Mesendoderm (in vitro differentiated cells): ENCODE data around the gene RFC1. TPM values are rescaled to one million over a fixed set of nuclear protein-coding genes. Genes with fewer than 3 reads are reported as not detected.
"Not testable (repeated sequence)": the region's sequence is repeated elsewhere in the genome, so short reads cannot be mapped to it uniquely, and the experiment has no call there.

Source experiments
- DNase-seq: peaks from one replicate; pipeline ENCODE4 v3.0.0; 2013
- H2AK5ac ChIP-seq: 2 replicates; pipeline ENCODE4 v1.6.1; 2013; ENCODE audit warnings: low read length, inconsistent platforms
- H2BK120ac ChIP-seq: 2 replicates; pipeline ENCODE4 v1.6.1; 2013; ENCODE audit warnings: low read depth, mild to moderate bottlenecking, low read length, moderate library complexity, mixed read lengths
- H2BK15ac ChIP-seq: replicated peaks from 2 replicates; pipeline ENCODE4 v1.6.1; 2013; ENCODE audit warnings: low read depth, mild to moderate bottlenecking, moderate library complexity
- H2BK5ac ChIP-seq: 2 replicates; pipeline ENCODE4 v1.6.1; 2013; ENCODE audit warnings: low read length, inconsistent platforms
- H3K18ac ChIP-seq: 2 replicates; pipeline ENCODE4 v1.6.1; 2013; ENCODE audit warnings: mild to moderate bottlenecking, low read length, mixed read lengths
- H3K23ac ChIP-seq: one replicate; pipeline ENCODE4 v1.6.1; 2013; ENCODE audit warnings: low read length
- H3K27ac ChIP-seq: 2 replicates; pipeline ENCODE4 v1.5.1; 2013; ENCODE audit warnings: low read depth, mild to moderate bottlenecking, inconsistent platforms, low read length, moderate library complexity
- H3K27me3 ChIP-seq: 2 replicates; pipeline ENCODE4 v1.6.1; 2013; ENCODE audit warnings: low read length, control low read depth, mild to moderate bottlenecking, inconsistent platforms; ENCODE audit not compliant: insufficient read depth, poor library complexity
- H3K36me3 ChIP-seq: 2 replicates; pipeline ENCODE4 v1.6.1; 2013; ENCODE audit warnings: low read length, inconsistent platforms; ENCODE audit not compliant: control insufficient read depth, insufficient read depth
- H3K4ac ChIP-seq: one replicate; pipeline ENCODE4 v1.6.1; 2013; ENCODE audit warnings: low read depth, mild to moderate bottlenecking, low read length, moderate library complexity
- H3K4me1 ChIP-seq: 2 replicates; pipeline ENCODE4 v1.6.1; 2013; ENCODE audit warnings: low read depth, low read length, inconsistent platforms; ENCODE audit not compliant: control insufficient read depth
- H3K4me2 ChIP-seq: 2 replicates; pipeline ENCODE4 v1.6.1; 2013; ENCODE audit warnings: low read length
- H3K4me3 ChIP-seq: 2 replicates; pipeline ENCODE4 v1.5.1; 2013; ENCODE audit warnings: mild to moderate bottlenecking, low read length
- H3K56ac ChIP-seq: one replicate; pipeline ENCODE4 v1.6.1; 2013; ENCODE audit warnings: low read length
- H3K79me1 ChIP-seq: 2 replicates; pipeline ENCODE4 v1.6.1; 2013; ENCODE audit warnings: low read length, inconsistent platforms
- H3K79me2 ChIP-seq: 2 replicates; pipeline ENCODE4 v1.6.1; 2013; ENCODE audit warnings: mild to moderate bottlenecking, low read length; ENCODE audit not compliant: control insufficient read depth, insufficient read depth
- H3K9ac ChIP-seq: 2 replicates; pipeline ENCODE4 v1.6.1; 2013; ENCODE audit warnings: low read length, inconsistent platforms
- H4K5ac ChIP-seq: one replicate; pipeline ENCODE4 v1.6.1; 2013; ENCODE audit warnings: low read length
- H4K8ac ChIP-seq: one replicate; pipeline ENCODE4 v1.6.1; 2013; ENCODE audit warnings: low read depth, mild to moderate bottlenecking, control low read depth, low read length, moderate library complexity
- WGBS: extraction: QIAGEN DNeasy Blood & Tissue Kit; methylation state at CpG from one replicate; pipeline ENCODE4 v1.1.7; 2013; ENCODE audit warnings: low lambda C conversion rate, missing lambda C conversion rate; ENCODE audit not compliant: insufficient coverage; ENCODE audit errors: extremely low coverage; 5-methylcytosine and 5-hydroxymethylcytosine counted together
- polyA plus RNA-seq, 2 experiments: library from polyadenylated mRNA; stranded (reverse); fragments of 200-250 nt; gene quantifications; one replicate each; pipeline ENCODE4 v1.2.3, GENCODE V29; 2013

Gene RFC1, protein sequence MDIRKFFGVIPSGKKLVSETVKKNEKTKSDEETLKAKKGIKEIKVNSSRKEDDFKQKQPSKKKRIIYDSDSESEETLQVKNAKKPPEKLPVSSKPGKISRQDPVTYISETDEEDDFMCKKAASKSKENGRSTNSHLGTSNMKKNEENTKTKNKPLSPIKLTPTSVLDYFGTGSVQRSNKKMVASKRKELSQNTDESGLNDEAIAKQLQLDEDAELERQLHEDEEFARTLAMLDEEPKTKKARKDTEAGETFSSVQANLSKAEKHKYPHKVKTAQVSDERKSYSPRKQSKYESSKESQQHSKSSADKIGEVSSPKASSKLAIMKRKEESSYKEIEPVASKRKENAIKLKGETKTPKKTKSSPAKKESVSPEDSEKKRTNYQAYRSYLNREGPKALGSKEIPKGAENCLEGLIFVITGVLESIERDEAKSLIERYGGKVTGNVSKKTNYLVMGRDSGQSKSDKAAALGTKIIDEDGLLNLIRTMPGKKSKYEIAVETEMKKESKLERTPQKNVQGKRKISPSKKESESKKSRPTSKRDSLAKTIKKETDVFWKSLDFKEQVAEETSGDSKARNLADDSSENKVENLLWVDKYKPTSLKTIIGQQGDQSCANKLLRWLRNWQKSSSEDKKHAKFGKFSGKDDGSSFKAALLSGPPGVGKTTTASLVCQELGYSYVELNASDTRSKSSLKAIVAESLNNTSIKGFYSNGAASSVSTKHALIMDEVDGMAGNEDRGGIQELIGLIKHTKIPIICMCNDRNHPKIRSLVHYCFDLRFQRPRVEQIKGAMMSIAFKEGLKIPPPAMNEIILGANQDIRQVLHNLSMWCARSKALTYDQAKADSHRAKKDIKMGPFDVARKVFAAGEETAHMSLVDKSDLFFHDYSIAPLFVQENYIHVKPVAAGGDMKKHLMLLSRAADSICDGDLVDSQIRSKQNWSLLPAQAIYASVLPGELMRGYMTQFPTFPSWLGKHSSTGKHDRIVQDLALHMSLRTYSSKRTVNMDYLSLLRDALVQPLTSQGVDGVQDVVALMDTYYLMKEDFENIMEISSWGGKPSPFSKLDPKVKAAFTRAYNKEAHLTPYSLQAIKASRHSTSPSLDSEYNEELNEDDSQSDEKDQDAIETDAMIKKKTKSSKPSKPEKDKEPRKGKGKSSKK
- polyA plus RNA-seq (2013, experiment 1 of 2), result 140 TPM
- polyA plus RNA-seq (2013, experiment 2 of 2), result 143 TPM

DNA sequence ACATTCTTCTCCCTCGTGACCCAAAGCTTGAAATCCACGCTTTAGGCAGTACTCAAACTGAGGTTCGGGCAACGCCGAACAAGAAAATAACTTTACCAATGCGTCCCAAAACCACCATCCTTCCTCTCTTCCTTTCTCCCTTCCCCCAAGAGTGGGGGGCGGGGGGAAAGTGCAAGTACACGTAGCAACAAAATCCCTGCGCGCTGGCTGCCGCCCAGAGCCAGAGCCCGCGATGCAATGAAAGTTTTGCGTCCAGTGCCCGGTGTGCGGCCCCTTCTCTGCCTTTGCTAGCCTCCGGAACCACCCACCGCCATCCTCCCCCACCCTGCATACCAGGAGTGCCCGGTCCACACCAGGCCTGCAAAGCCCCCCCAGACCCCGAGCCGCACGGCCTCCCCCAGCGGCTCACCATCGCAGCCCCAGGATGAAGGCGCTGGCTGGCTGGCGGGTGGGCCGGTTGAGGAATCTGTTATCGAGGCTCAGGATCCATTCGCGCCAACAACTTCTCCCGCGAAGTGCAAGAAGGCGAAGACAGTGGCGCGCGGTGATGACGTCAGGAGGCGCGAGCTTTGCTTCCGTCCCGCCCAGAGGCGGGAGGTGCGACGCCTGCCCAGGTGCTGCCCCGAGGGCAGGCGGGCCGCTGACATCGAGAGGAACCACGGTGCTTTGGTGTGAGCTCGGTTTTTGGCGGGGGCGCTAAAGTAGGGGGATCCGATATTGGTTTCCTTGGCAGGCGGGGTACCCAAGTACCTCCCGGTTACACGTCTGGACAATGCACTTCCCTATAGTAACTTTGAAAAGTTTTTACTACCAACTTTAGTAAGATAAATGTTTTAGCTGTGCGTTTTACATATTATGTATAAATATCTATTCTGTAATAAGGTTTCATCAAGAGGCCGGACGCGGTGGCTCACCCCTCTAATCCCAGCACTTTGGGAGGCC, at the start of gene RFC1:
TSS of gene RFC1 (minus strand) at position 533 of the 942 bp plus-strand sequence. CDS start at position 412, 121 bp downstream.
- Histone ChIP-seq H2AK5ac (no peak within 1 kb of the TSS), H3K79me2 (peaks cover 27% of the 10 kb centered on the region), H2BK15ac (no peak within 1 kb of the TSS), H3K79me1 (peaks cover 5% of the 10 kb centered on the region), H3K4me3 (peak within 1 kb of the TSS; percentile 97), H3K36me3 (no peaks in the 10 kb centered on the region), H3K27ac (peak within 1 kb of the TSS; percentile 89), H4K5ac (no peak within 1 kb of the TSS), H3K23ac (no peak within 1 kb of the TSS), H3K27me3 (no peaks in the 10 kb centered on the region), H2BK5ac (no peak within 1 kb of the TSS), H3K18ac (peak within 1 kb of the TSS; percentile 72), H3K4ac (no peak within 1 kb of the TSS), H3K9ac (peak within 1 kb of the TSS; percentile 94), H4K8ac (no peak within 1 kb of the TSS), H3K4me1 (no peaks in the 10 kb centered on the region), H3K56ac (peak within 1 kb of the TSS; percentile 98), H2BK120ac (no peak within 1 kb of the TSS), H3K4me2 (peak within 1 kb of the TSS; percentile 37)
- peak; percentile 98 for DNase-seq
- no CpG with 5 or more reads among the region's 60 CpGs for WGBS

GRCh38 chr4:39415678-39416283, 49.6 kb upstream of the RFC1 start:
- DNase-seq, result no peak
- no peaks in the 10 kb centered on the region for H3K79me2 ChIP-seq
- no peak overlapping the region for H3K4me3 ChIP-seq
- no peaks in the 10 kb centered on the region for H3K27me3 ChIP-seq
- H2AK5ac ChIP-seq, result no peak overlapping the region
- H3K4me1 ChIP-seq, result no peaks in the 10 kb centered on the region
- no peak overlapping the region for H3K27ac ChIP-seq
- no peak overlapping the region for H3K56ac ChIP-seq
- no peak overlapping the region for H2BK15ac ChIP-seq
- no peak overlapping the region for H4K5ac ChIP-seq
- no peak overlapping the region for H2BK120ac ChIP-seq
- H2BK5ac ChIP-seq, result no peak overlapping the region
- H4K8ac ChIP-seq, result no peak overlapping the region
- no CpG with 5 or more reads among the region's 2 CpGs for WGBS
- no peak overlapping the region for H3K4me2 ChIP-seq
- H3K18ac ChIP-seq, result no peak overlapping the region
- no peak overlapping the region for H3K23ac ChIP-seq
- no peak overlapping the region for H3K9ac ChIP-seq
- H3K79me1 ChIP-seq, result no peaks in the 10 kb centered on the region
- H3K4ac ChIP-seq, result no peak overlapping the region
- no peaks in the 10 kb centered on the region for H3K36me3 ChIP-seq

DNA sequence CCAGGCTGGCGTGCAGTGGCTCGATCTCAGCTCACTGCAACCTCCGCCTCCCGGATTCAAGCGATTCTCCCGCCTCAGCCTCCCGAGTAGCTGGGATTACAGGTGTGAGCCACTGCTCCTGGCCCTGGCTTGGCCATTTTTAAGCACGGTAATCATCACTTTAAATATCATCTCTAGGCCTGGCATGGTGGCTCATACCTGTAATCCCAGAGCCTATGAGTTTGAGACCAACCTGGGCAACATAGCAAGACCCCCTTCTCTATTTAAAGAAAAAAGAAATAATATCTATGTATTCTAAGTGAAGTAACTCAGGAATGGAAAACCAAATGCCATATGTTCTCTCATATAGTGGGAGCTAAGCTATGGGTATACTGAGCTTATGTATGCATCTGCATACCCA, 45.4 kb upstream of the RFC1 start:
- not testable (repeated sequence) for H4K5ac ChIP-seq, H2BK120ac ChIP-seq, H3K36me3 ChIP-seq, H3K56ac ChIP-seq, H2BK15ac ChIP-seq, H3K4me3 ChIP-seq, H4K8ac ChIP-seq, DNase-seq, H2BK5ac ChIP-seq, H3K4me2 ChIP-seq, H3K18ac ChIP-seq, H3K79me1 ChIP-seq, H3K79me2 ChIP-seq, H3K4me1 ChIP-seq, H2AK5ac ChIP-seq, H3K9ac ChIP-seq, H3K4ac ChIP-seq, H3K23ac ChIP-seq, H3K27me3 ChIP-seq, H3K27ac ChIP-seq
- WGBS, result no CpG with 5 or more reads among the region's 8 CpGs

GRCh38 chr4:39410415-39410814, 44.3 kb upstream of the RFC1 start:
- H3K56ac ChIP-seq, result no peak overlapping the region
- no peak overlapping the region for H3K4me3 ChIP-seq
- no peak overlapping the region for H3K23ac ChIP-seq
- no peak overlapping the region for H3K9ac ChIP-seq
- no peak overlapping the region for H3K4ac ChIP-seq
- H2BK120ac ChIP-seq, result no peak overlapping the region
- no peaks in the 10 kb centered on the region for H3K27me3 ChIP-seq
- no peak overlapping the region for H2BK5ac ChIP-seq
- H3K79me1 ChIP-seq, result no peaks in the 10 kb centered on the region
- no CpG with 5 or more reads among the region's 5 CpGs for WGBS
- H2AK5ac ChIP-seq, result no peak overlapping the region
- H3K4me1 ChIP-seq, result no peaks in the 10 kb centered on the region
- no peak for DNase-seq
- no peak overlapping the region for H2BK15ac ChIP-seq
- H3K36me3 ChIP-seq, result no peaks in the 10 kb centered on the region
- H4K5ac ChIP-seq, result no peak overlapping the region
- H4K8ac ChIP-seq, result no peak overlapping the region
- H3K79me2 ChIP-seq, result no peaks in the 10 kb centered on the region
- H3K18ac ChIP-seq, result no peak overlapping the region
- no peak overlapping the region for H3K4me2 ChIP-seq
- H3K27ac ChIP-seq, result no peak overlapping the region

DNA sequence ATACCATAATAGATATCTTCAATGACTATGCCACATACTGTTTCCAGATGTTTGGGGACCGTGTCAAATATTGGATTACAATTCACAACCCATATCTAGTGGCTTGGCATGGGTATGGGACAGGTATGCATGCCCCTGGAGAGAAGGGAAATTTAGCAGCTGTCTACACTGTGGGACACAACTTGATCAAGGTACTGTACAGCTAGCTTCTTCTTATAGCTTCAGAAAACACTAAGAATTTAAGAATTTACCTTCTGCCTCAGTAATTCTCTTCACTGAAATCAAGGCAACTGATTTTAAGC, 41.4 kb upstream of the RFC1 start:
- H2AK5ac ChIP-seq, result no peak overlapping the region
- H3K4ac ChIP-seq, result no peak overlapping the region
- no peaks in the 10 kb centered on the region for H3K36me3 ChIP-seq
- no peaks in the 10 kb centered on the region for H3K27me3 ChIP-seq
- WGBS, result no CpG with 5 or more reads among the region's 1 CpG
- no peak overlapping the region for H2BK5ac ChIP-seq
- no peak overlapping the region for H2BK120ac ChIP-seq
- no peak overlapping the region for H3K9ac ChIP-seq
- no peaks in the 10 kb centered on the region for H3K79me1 ChIP-seq
- H3K4me1 ChIP-seq, result no peaks in the 10 kb centered on the region
- H3K4me2 ChIP-seq, result no peak overlapping the region
- H3K4me3 ChIP-seq, result no peak overlapping the region
- no peak overlapping the region for H2BK15ac ChIP-seq
- no peak overlapping the region for H4K8ac ChIP-seq
- no peak for DNase-seq
- H3K56ac ChIP-seq, result no peak overlapping the region
- no peak overlapping the region for H3K23ac ChIP-seq
- H3K18ac ChIP-seq, result no peak overlapping the region
- H3K79me2 ChIP-seq, result no peaks in the 10 kb centered on the region
- H4K5ac ChIP-seq, result no peak overlapping the region
- H3K27ac ChIP-seq, result no peak overlapping the region
